HT1080 (cell line): ENCODE data around the gene CLTCL1. TPM values are rescaled to one million over a fixed set of nuclear protein-coding genes. Genes with fewer than 3 reads are reported as not detected.
A peak's percentile ranks its signal among the peaks of the same experiment; 100 is the strongest.

Experiments
- DNase-seq: peaks from one replicate; pipeline ENCODE4 v3.0.0-alpha.2; 2015; ENCODE audit warnings: low read depth
- total RNA-seq: library from RNA; depleted of rRNA; stranded (reverse); fragments of >200 nt; shearing (Covaris generic); gene quantifications from 2 replicates; pipeline ENCODE4 v1.2.3, GENCODE V29; 2014

The CLTCL1 gene
- total RNA-seq, 1 experiment from 2014 or later: 8.9 TPM

GRCh38 chr22:19196841-19197612 is 94.5 kb downstream of the CLTCL1 start:
- DNase-seq: no peak

- no peak for DNase-seq
Observed at GRCh38 chr22:19195796-19196731, 95.5 kb downstream of the CLTCL1 start.

GRCh38 chr22:19194766-19195536 is 96.6 kb downstream of the CLTCL1 start:
- no peak for DNase-seq

GRCh38 chr22:19193879-19194278 is 97.6 kb downstream of the CLTCL1 start:
- no peak for DNase-seq

- no peak for DNase-seq
Observed at GRCh38 chr22:19187716-19188563, 103.6 kb downstream of the CLTCL1 start.

GRCh38 chr22:19184276-19184997 is 107.1 kb downstream of the CLTCL1 start:
- no peak for DNase-seq

GRCh38 chr22:19183216-19183615 is 108.3 kb downstream of the CLTCL1 start:
- DNase-seq: no peak

- DNase-seq: no peak
Observed at GRCh38 chr22:19182472-19183157, 108.9 kb downstream of the CLTCL1 start.

GRCh38 chr22:19181786-19182471 is 109.6 kb downstream of the CLTCL1 start:
- DNase-seq: no peak

- no peak for DNase-seq
Observed at GRCh38 chr22:19180740-19181410, 110.6 kb downstream of the CLTCL1 start.

GRCh38 chr22:19180234-19180633 is 111.3 kb downstream of the CLTCL1 start:
- DNase-seq: no peak

- DNase-seq: peak; percentile 73
Observed at GRCh38 chr22:19179497-19180048, 111.9 kb downstream of the CLTCL1 start.

- peak; percentile 73 for DNase-seq
Observed at GRCh38 chr22:19178657-19179496, 112.6 kb downstream of the CLTCL1 start, which contains the start of gene SLC25A1. SLC25A1 (minus strand) TSS chr22:19178736; CDS start chr22:19178673, 63 bp downstream.

GRCh38 chr22:19178065-19178656 is 113.4 kb downstream of the CLTCL1 start:
- DNase-seq: peak; percentile 26

GRCh38 chr22:19177164-19178064 is 114.1 kb downstream of the CLTCL1 start:
- no peak for DNase-seq
